WTC11 (cell line): ENCODE measurements around the gene ARID1A. TPM values are rescaled to one million over a fixed set of nuclear protein-coding genes. Genes with fewer than 3 reads are reported as not detected.

Experiments
- ATAC-seq: fragments of 200-7000 bp; cut with Tn5 transposase; 2 replicates; pipeline ENCODE4 v1.10.0; 2021; ENCODE audit warnings: mild to moderate bottlenecking, moderate library complexity
- CTCF ChIA-PET: fragments of 300-600 bp; sonication (Branson Sonifier 250); formaldehyde crosslinking; loops from one replicate; lab custom pipeline; 2021; ENCODE audit warnings: antibody characterized with exemption; lab: Charles Lee
- POLR2A ChIA-PET: fragments of 350-600 bp; sonication (Branson Sonifier 250); formaldehyde crosslinking; loops from one replicate; lab custom pipeline; 2021; ENCODE audit warnings: antibody characterized with exemption; lab: Charles Lee
- DNase-seq: peaks from one replicate; pipeline ENCODE4 v3.0.0; 2021; ENCODE audit warnings: low spot score
- H3K27ac Mint-ChIP-seq: 2 replicates; pipeline ENCODE4 v1.8.0; 2021; ENCODE audit warnings: mixed read lengths
- H3K27me3 Mint-ChIP-seq: 2 replicates; pipeline ENCODE4 v1.8.0; 2021; ENCODE audit warnings: low read depth, mild to moderate bottlenecking, moderate library complexity, mixed read lengths
- H3K36me3 Mint-ChIP-seq: 2 replicates; pipeline ENCODE4 v1.8.0; 2021; ENCODE audit warnings: mixed read lengths
- H3K4me1 Mint-ChIP-seq: 2 replicates; pipeline ENCODE4 v1.8.0; 2022; ENCODE audit warnings: mixed read lengths
- H3K4me3 Mint-ChIP-seq: 2 replicates; pipeline ENCODE4 v1.8.0; 2021; ENCODE audit warnings: mild to moderate bottlenecking, moderate library complexity, mixed read lengths
- H3K9me3 Mint-ChIP-seq: 2 replicates; pipeline ENCODE4 v1.8.0; 2021; ENCODE audit warnings: mixed read lengths
- CBFB ChIP-seq: sonication (generic); formaldehyde crosslinking; IDR thresholded peaks from 2 replicates; pipeline ENCODE4 v1.8.1; 2022; ENCODE audit warnings: mild to moderate bottlenecking, low read depth, missing genetic modification reagents
- CREM ChIP-seq: sonication (generic); formaldehyde crosslinking; IDR thresholded peaks from 2 replicates; pipeline ENCODE4 v1.8.1; 2022; ENCODE audit warnings: mild to moderate bottlenecking, missing genetic modification reagents, moderate library complexity
- ERG ChIP-seq: fragments of 250-450 bp; sonication (Bioruptor Pico); IDR thresholded peaks from 2 replicates; pipeline ENCODE4 v1.8.0; 2021; ENCODE audit warnings: mild to moderate bottlenecking
- ETV6 ChIP-seq: sonication (generic); formaldehyde crosslinking; IDR thresholded peaks from 2 replicates; pipeline ENCODE4 v1.8.1; 2022; ENCODE audit warnings: mild to moderate bottlenecking, missing genetic modification reagents
- FOXJ3 ChIP-seq: sonication (generic); formaldehyde crosslinking; IDR thresholded peaks from 2 replicates; pipeline ENCODE4 v1.9.0; 2021; ENCODE audit warnings: missing genetic modification reagents, mild to moderate bottlenecking, borderline replicate concordance
- FOXK1 ChIP-seq: sonication (generic); formaldehyde crosslinking; IDR thresholded peaks from 2 replicates; pipeline ENCODE4 v1.8.0; 2022; ENCODE audit warnings: mild to moderate bottlenecking, moderate library complexity, missing genetic modification reagents
- GRHL2 ChIP-seq: fragments of 250-450 bp; sonication (Bioruptor Pico); IDR thresholded peaks from 2 replicates; pipeline ENCODE4 v1.8.0; 2022; ENCODE audit warnings: mild to moderate bottlenecking, moderate library complexity; ENCODE audit not compliant: insufficient replicate concordance, severe bottlenecking
- MXD4 ChIP-seq: fragments of 250-450 bp; sonication (Bioruptor Pico); IDR thresholded peaks from 2 replicates; pipeline ENCODE4 v1.8.0; 2021; ENCODE audit warnings: mild to moderate bottlenecking, moderate library complexity, borderline replicate concordance
- RORB ChIP-seq: fragments of 250-450 bp; sonication (Bioruptor Pico); IDR thresholded peaks from 2 replicates; pipeline ENCODE4 v1.9.0; 2021; ENCODE audit warnings: mild to moderate bottlenecking
- TEAD1 ChIP-seq: sonication (generic); formaldehyde crosslinking; IDR thresholded peaks from 2 replicates; pipeline ENCODE4 v1.8.0; 2022; ENCODE audit warnings: mild to moderate bottlenecking, missing genetic modification reagents
- ZNF219 ChIP-seq: sonication (generic); formaldehyde crosslinking; IDR thresholded peaks from 2 replicates; pipeline ENCODE4 v1.8.0; 2023; ENCODE audit warnings: missing genetic modification reagents, mild to moderate bottlenecking, borderline replicate concordance
- ZNF263 ChIP-seq: sonication (generic); formaldehyde crosslinking; IDR thresholded peaks from 2 replicates; pipeline ENCODE4 v1.8.1; 2022; ENCODE audit warnings: low read depth, mild to moderate bottlenecking, moderate library complexity, missing genetic modification reagents
- ZNF416 ChIP-seq: fragments of 250-450 bp; sonication (Bioruptor Pico); IDR thresholded peaks from 2 replicates; pipeline ENCODE4 v1.9.0; 2021; ENCODE audit warnings: mild to moderate bottlenecking, inconsistent platforms
- ZSCAN18 ChIP-seq: fragments of 250-450 bp; sonication (Bioruptor Pico); IDR thresholded peaks from 2 replicates; pipeline ENCODE4 v2.1.2; 2022; ENCODE audit warnings: mild to moderate bottlenecking, moderate library complexity
- total RNA-seq: library from RNA; stranded (reverse); gene quantifications from 3 replicates; pipeline ENCODE4 v1.2.3, GENCODE V29; 2021
- TF ChIP-seq, protein P1 (sequence below): sonication (generic); formaldehyde crosslinking; IDR thresholded peaks from 2 replicates; pipeline ENCODE4 v1.8.1; 2022; ENCODE audit warnings: missing genetic modification reagents, borderline replicate concordance
- TF ChIP-seq, protein P2 (sequence below): fragments of 200-600 bp; IDR thresholded peaks from 2 replicates; pipeline ENCODE4 v1.8.0; 2022; ENCODE audit warnings: antibody characterized with exemption
- TF ChIP-seq, protein P3 (sequence below): sonication (generic); formaldehyde crosslinking; IDR thresholded peaks from 2 replicates; pipeline ENCODE4 v1.8.0; 2023; ENCODE audit warnings: missing genetic modification reagents, mild to moderate bottlenecking, borderline replicate concordance
- TF ChIP-seq, protein P4 (sequence below): fragments of 250-450 bp; sonication (Bioruptor Pico); IDR thresholded peaks from 2 replicates; pipeline ENCODE4 v1.9.0; 2021; ENCODE audit warnings: mild to moderate bottlenecking

The ARID1A gene
- total RNA-seq, 1 experiment from 2014 or later: 98.0 TPM

DNA sequence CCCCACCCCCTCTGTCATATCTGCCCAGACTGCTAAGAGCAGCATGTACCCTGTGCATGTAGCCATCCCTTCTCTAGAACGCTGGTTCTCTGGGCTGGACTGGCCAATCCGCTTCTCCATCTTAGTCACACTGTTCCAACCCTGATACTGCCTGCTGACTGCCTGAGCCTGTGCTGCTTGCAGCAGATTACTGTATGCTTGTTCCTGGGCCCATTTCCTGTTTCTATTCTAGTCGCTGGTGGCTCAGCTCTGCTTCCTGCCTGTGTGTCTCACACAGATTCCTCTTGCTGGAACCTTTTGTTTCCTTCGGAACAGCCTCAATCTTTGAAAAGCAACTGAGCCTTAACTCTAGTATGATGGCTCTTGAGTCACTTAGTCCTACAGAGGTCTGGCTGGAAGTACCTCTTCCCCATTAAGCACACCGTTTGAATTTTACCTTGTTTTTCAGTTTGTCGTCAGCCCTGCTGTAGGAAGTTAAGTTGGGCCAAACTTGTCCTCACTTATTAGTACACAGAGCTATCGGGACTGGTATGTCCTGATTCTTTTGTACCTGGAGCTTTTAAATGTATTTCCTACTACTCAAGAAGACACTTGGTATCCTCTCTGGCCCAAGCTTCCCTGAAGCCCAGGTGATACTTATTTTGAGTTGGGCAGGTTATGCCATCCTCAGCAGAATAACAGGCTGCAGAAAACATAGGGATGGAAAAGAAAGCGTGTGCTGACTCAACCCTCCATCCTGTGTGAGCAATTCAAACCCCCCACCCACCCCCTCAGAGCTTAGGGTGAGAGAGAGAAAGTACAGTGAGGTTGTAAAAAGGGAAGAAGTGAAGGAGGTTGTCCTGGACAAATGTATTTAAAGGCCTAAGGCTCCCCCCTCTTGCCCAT lies 48.5 kb downstream of the ARID1A start:
- ChIA-PET POLR2A (interaction anchor here (1.0 kb wide), 1 partner anchor 51 kb away, joined by 3 read pairs; no protein-coding TSS in a partner anchor), CTCF (interaction anchor here (1.2 to 1.5 kb wide), 4 partner anchors 44 to 206 kb away, joined by 3 to 4 read pairs (median 3); no protein-coding TSS in a partner anchor)
- peak; percentile 62 for DNase-seq
- Mint-ChIP-seq H3K36me3 (peaks cover 56% of the 10 kb centered on the region), H3K27ac (peak overlapping the region; percentile 97), H3K4me3 (no peak overlapping the region), H3K9me3 (no peaks in the 10 kb centered on the region), H3K4me1 (peaks cover 28% of the 10 kb centered on the region), H3K27me3 (no peaks in the 10 kb centered on the region)
- TF ChIP-seq CBFB (CRISPR knock-in tag): no peak
- TF ChIP-seq, protein P1, sequence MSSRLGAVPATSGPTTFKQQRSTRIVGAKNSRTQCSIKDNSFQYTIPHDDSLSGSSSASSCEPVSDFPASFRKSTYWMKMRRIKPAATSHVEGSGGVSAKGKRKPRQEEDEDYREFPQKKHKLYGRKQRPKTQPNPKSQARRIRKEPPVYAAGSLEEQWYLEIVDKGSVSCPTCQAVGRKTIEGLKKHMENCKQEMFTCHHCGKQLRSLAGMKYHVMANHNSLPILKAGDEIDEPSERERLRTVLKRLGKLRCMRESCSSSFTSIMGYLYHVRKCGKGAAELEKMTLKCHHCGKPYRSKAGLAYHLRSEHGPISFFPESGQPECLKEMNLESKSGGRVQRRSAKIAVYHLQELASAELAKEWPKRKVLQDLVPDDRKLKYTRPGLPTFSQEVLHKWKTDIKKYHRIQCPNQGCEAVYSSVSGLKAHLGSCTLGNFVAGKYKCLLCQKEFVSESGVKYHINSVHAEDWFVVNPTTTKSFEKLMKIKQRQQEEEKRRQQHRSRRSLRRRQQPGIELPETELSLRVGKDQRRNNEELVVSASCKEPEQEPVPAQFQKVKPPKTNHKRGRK (CRISPR knock-in tag): no peak
- TF ChIP-seq ZSCAN18 (CRISPR knock-in tag): no peak
- 0 out of 2 replicates have a peak, but pooled peaks have one; percentile 18 for TF ChIP-seq TEAD1 (CRISPR knock-in tag)
- peak; percentile 65; the same call in 1 of the 2 replicates for TF ChIP-seq FOXK1 (CRISPR knock-in tag)
- TF ChIP-seq ETV6: peak; percentile 85
- ATAC-seq: peak; percentile 98

DNA sequence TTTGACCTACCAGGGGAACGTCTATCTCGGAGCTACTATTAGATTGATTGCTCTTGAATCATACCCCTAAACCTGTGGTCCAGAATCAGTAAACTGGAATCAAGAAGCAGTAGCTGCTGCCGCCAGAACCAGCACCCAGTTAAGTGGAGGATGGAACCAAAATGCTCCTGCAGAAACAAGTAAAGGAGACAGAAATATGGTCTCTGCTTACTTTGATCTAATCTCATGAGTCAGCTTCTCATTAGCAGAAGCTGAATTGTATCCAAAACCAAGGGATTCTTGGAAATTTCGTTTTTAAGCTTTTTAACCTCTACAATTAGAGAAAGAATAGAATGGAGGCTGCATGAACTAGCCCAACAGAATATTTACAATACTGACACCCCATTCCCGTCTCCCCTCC lies 49.4 kb downstream of the ARID1A start:
- no peaks in the 10 kb centered on the region for H3K27me3 Mint-ChIP-seq
- H3K9me3 Mint-ChIP-seq: no peaks in the 10 kb centered on the region
- H3K36me3 Mint-ChIP-seq: peaks cover 60% of the 10 kb centered on the region
- DNase-seq: no peak
- ChIA-PET CTCF (no interaction called here), POLR2A (no interaction called here)
- H3K27ac Mint-ChIP-seq: no peak overlapping the region
- H3K4me1 Mint-ChIP-seq: peaks cover 26% of the 10 kb centered on the region
- H3K4me3 Mint-ChIP-seq: no peak overlapping the region
- no peak for ATAC-seq
- TF ChIP-seq FOXK1 (CRISPR knock-in tag) (no peak), FOXJ3 (CRISPR knock-in tag) (no peak), MXD4 (CRISPR knock-in tag) (no peak), ZNF416 (CRISPR knock-in tag) (no peak), RORB (CRISPR knock-in tag) (no peak), ERG (CRISPR knock-in tag) (no peak), GRHL2 (CRISPR knock-in tag) (no peak), ZNF263 (CRISPR knock-in tag) (no peak), CBFB (CRISPR knock-in tag) (no peak), CREM (CRISPR knock-in tag) (no peak), ZNF219 (CRISPR knock-in tag) (no peak)
- TF ChIP-seq, protein P2, sequence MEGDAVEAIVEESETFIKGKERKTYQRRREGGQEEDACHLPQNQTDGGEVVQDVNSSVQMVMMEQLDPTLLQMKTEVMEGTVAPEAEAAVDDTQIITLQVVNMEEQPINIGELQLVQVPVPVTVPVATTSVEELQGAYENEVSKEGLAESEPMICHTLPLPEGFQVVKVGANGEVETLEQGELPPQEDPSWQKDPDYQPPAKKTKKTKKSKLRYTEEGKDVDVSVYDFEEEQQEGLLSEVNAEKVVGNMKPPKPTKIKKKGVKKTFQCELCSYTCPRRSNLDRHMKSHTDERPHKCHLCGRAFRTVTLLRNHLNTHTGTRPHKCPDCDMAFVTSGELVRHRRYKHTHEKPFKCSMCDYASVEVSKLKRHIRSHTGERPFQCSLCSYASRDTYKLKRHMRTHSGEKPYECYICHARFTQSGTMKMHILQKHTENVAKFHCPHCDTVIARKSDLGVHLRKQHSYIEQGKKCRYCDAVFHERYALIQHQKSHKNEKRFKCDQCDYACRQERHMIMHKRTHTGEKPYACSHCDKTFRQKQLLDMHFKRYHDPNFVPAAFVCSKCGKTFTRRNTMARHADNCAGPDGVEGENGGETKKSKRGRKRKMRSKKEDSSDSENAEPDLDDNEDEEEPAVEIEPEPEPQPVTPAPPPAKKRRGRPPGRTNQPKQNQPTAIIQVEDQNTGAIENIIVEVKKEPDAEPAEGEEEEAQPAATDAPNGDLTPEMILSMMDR: no peak
- TF ChIP-seq, protein P3, sequence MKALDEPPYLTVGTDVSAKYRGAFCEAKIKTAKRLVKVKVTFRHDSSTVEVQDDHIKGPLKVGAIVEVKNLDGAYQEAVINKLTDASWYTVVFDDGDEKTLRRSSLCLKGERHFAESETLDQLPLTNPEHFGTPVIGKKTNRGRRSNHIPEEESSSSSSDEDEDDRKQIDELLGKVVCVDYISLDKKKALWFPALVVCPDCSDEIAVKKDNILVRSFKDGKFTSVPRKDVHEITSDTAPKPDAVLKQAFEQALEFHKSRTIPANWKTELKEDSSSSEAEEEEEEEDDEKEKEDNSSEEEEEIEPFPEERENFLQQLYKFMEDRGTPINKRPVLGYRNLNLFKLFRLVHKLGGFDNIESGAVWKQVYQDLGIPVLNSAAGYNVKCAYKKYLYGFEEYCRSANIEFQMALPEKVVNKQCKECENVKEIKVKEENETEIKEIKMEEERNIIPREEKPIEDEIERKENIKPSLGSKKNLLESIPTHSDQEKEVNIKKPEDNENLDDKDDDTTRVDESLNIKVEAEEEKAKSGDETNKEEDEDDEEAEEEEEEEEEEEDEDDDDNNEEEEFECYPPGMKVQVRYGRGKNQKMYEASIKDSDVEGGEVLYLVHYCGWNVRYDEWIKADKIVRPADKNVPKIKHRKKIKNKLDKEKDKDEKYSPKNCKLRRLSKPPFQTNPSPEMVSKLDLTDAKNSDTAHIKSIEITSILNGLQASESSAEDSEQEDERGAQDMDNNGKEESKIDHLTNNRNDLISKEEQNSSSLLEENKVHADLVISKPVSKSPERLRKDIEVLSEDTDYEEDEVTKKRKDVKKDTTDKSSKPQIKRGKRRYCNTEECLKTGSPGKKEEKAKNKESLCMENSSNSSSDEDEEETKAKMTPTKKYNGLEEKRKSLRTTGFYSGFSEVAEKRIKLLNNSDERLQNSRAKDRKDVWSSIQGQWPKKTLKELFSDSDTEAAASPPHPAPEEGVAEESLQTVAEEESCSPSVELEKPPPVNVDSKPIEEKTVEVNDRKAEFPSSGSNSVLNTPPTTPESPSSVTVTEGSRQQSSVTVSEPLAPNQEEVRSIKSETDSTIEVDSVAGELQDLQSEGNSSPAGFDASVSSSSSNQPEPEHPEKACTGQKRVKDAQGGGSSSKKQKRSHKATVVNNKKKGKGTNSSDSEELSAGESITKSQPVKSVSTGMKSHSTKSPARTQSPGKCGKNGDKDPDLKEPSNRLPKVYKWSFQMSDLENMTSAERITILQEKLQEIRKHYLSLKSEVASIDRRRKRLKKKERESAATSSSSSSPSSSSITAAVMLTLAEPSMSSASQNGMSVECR: no peak
- TF ChIP-seq, protein P4, sequence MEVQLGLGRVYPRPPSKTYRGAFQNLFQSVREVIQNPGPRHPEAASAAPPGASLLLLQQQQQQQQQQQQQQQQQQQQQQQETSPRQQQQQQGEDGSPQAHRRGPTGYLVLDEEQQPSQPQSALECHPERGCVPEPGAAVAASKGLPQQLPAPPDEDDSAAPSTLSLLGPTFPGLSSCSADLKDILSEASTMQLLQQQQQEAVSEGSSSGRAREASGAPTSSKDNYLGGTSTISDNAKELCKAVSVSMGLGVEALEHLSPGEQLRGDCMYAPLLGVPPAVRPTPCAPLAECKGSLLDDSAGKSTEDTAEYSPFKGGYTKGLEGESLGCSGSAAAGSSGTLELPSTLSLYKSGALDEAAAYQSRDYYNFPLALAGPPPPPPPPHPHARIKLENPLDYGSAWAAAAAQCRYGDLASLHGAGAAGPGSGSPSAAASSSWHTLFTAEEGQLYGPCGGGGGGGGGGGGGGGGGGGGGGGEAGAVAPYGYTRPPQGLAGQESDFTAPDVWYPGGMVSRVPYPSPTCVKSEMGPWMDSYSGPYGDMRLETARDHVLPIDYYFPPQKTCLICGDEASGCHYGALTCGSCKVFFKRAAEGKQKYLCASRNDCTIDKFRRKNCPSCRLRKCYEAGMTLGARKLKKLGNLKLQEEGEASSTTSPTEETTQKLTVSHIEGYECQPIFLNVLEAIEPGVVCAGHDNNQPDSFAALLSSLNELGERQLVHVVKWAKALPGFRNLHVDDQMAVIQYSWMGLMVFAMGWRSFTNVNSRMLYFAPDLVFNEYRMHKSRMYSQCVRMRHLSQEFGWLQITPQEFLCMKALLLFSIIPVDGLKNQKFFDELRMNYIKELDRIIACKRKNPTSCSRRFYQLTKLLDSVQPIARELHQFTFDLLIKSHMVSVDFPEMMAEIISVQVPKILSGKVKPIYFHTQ (CRISPR knock-in tag): no peak
